ENCODE data around the gene KRT76. TPM values are rescaled to one million over a fixed set of nuclear protein-coding genes. Genes with fewer than 3 reads are reported as not detected.

Gene KRT76
- total RNA-seq, 2 experiments from 2014 or later, result not detected

DNA sequence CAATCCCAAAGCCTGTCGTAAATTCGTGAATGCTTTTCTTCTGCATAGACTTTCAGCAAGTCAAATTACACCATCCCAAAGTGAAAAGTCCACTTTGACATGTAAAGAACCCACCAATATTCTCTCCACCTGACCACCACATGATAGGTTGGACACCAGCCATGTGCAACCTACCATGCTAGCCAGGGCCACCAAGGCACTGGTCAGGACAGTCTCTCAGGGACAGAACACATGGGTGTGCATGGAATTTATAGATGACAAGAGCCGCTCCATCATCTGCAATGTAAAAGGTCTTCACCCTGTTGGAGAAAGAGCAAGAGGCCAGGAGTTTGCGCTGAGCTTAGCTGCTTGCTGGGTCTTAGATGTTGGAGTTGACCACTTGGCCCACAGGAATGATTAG is 5.4 kb upstream of the KRT76 start:
- CTCF ChIA-PET, result no interaction called here
- H3K4me3 Mint-ChIP-seq, result no peak overlapping the region
- DNase-seq, result no peak
- no peaks in the 10 kb centered on the region for H3K36me3 Mint-ChIP-seq (ENCODE audit: low read depth)
- POLR2A ChIA-PET, result no interaction called here
- TF ChIP-seq, protein P1, sequence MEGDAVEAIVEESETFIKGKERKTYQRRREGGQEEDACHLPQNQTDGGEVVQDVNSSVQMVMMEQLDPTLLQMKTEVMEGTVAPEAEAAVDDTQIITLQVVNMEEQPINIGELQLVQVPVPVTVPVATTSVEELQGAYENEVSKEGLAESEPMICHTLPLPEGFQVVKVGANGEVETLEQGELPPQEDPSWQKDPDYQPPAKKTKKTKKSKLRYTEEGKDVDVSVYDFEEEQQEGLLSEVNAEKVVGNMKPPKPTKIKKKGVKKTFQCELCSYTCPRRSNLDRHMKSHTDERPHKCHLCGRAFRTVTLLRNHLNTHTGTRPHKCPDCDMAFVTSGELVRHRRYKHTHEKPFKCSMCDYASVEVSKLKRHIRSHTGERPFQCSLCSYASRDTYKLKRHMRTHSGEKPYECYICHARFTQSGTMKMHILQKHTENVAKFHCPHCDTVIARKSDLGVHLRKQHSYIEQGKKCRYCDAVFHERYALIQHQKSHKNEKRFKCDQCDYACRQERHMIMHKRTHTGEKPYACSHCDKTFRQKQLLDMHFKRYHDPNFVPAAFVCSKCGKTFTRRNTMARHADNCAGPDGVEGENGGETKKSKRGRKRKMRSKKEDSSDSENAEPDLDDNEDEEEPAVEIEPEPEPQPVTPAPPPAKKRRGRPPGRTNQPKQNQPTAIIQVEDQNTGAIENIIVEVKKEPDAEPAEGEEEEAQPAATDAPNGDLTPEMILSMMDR (IDR thresholded peaks at IDR 0.05), result no peak
- H3K27ac Mint-ChIP-seq, result no peak overlapping the region
- no peaks in the 10 kb centered on the region for H3K4me1 Mint-ChIP-seq (ENCODE audit: low read depth)
- peaks cover 3% of the 10 kb centered on the region for H3K27me3 Mint-ChIP-seq
- H3K9me3 Mint-ChIP-seq, result no peaks in the 10 kb centered on the region
- intact Hi-C loops (cut with micrococcal nuclease), result no loop called here
- no peak for ATAC-seq

DNA sequence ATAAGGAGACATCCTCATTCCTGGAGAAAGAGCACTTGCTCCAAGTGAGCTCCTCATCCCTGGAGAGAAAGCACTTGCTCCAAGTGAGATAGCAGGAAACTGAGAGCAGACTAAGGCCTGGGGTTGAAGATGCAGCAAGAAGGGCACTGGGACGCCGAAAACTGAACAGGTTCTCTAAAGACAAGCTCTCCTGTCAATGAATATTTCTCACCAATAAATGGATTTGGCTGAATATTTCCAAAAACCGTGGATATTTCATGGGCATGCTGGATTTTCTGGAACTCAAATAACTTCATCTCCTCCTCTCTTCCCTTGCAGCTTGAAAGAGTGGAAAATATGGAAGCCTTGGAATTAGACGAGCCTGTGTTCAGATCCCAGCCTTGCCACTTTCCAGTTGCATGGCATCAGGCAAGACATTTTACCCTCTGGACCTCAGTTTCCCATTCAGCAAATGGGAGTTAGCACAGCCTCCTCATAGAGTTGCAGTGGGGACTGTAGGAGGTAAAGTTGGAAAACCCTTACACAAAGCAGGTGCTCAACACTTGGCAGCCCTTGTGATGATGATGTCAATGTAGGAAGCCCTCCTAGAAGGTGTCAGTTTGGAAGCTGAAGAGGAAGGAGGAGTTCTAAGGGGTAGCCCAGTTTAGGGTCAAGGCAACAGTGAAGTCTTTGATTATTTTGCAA is 4.4 kb upstream of the KRT76 start:
- no peak overlapping the region for H3K27ac Mint-ChIP-seq
- no peak overlapping the region for H3K4me3 Mint-ChIP-seq
- H3K4me1 Mint-ChIP-seq (ENCODE audit: low read depth), result no peaks in the 10 kb centered on the region
- no peaks in the 10 kb centered on the region for H3K36me3 Mint-ChIP-seq (ENCODE audit: low read depth)
- H3K27me3 Mint-ChIP-seq, result peaks cover 3% of the 10 kb centered on the region
- CTCF ChIA-PET, result interaction anchor here (1.0 to 1.3 kb wide), 4 partner anchors 10 to 756 kb away, joined by 3 to 5 read pairs (median 3); no protein-coding TSS in a partner anchor
- TF ChIP-seq, protein P1 (IDR thresholded peaks at IDR 0.05), result no peak
- intact Hi-C loops (cut with micrococcal nuclease), result no loop called here
- H3K9me3 Mint-ChIP-seq, result no peaks in the 10 kb centered on the region
- no peak for ATAC-seq
- POLR2A ChIA-PET, result no interaction called here
- no peak for DNase-seq

DNA sequence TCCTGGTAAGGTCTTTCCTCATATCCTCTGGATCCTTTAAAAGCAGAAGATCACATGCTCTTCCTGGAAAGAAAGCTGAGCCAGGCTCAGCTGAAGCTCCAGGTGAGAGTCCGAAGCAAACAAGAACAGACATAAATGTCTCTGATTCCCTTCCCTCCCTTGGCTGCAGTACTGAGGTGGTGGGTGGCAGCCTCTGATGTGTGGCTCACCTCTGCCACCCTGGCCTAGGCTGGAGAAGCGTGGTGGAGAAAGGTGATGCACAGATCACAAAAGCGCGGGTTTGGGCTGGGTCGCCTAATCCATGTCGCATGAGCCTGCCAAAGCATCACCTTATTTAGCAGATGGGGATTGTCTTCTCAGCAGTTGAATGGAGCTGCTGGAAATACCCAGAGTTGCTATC is 2.8 kb upstream of the KRT76 start:
- no peaks in the 10 kb centered on the region for H3K4me1 Mint-ChIP-seq (ENCODE audit: low read depth)

DNA sequence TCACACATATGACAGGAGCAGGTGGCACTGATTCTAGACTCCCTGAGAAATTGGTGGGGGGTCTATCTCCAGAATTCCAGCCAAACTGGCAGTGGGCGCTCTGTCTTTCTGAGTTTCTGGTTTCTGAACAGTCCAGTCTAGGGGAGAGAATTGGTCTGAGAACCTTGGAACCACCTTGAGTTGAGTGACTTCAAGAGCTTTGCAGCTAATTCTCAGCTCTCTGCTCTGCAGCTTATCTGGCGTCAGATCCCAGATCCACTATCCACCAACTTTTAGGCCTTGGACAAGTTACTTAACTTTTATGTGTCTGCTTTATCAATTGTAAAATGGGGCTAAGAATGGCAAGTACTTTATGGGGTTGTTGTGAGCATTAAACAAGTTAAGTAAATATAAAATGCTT is 1.7 kb upstream of the KRT76 start:
- ATAC-seq, result no peak
- Mint-ChIP-seq H3K27ac (no peak overlapping the region), H3K27me3 (no peaks in the 10 kb centered on the region), H3K4me1 (ENCODE audit: low read depth) (no peaks in the 10 kb centered on the region), H3K4me3 (no peak overlapping the region), H3K9me3 (no peaks in the 10 kb centered on the region), H3K36me3 (ENCODE audit: low read depth) (no peaks in the 10 kb centered on the region)
- DNase-seq, result no peak
- intact Hi-C loops (cut with micrococcal nuclease), result no loop called here
- ChIA-PET CTCF (interaction anchor here (1.8 kb wide), 2 partner anchors 92 to 101 kb away, joined by 5 to 8 read pairs; no protein-coding TSS in a partner anchor), POLR2A (interaction anchor here (1.1 kb wide), 1 partner anchor 10 kb away, joined by 4 read pairs; no protein-coding TSS in a partner anchor)
- TF ChIP-seq, protein P1 (IDR thresholded peaks at IDR 0.05), result no peak

More for the DNA sequence above, 2.8 kb upstream of the KRT76 start:
- no peaks in the 10 kb centered on the region for H3K9me3 Mint-ChIP-seq
- no peak overlapping the region for H3K27ac Mint-ChIP-seq
- ChIA-PET POLR2A (no interaction called here), CTCF (interaction anchor here (1.8 kb wide), 1 partner anchor 100 kb away, joined by 5 read pairs; no protein-coding TSS in a partner anchor)
- intact Hi-C loops (cut with micrococcal nuclease), result no loop called here
- no peaks in the 10 kb centered on the region for H3K27me3 Mint-ChIP-seq
- DNase-seq, result no peak
- no peak overlapping the region for H3K4me3 Mint-ChIP-seq
- H3K36me3 Mint-ChIP-seq (ENCODE audit: low read depth), result no peaks in the 10 kb centered on the region
- ATAC-seq, result no peak
- TF ChIP-seq, protein P1 (IDR thresholded peaks at IDR 0.05), result no peak

DNA sequence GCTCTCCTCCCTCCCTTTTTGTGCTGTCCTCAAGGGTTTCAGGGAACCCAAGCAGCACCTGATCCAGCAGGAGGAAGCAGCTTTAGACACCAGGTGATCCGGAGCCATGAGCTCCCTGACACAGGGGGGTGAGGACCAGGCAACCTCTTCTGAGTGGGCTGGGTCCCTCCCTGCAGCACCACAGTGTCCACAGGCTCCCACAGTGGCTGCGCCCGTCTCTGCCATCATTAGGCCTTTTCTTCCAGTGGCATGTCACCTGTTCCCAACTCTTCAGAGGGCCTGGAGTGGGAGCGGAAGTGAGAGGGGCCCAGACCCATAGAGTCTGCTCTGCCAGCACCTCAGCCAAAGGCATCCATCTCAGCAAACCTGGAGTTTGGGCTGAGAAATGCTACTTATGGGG is 421 bp upstream of the KRT76 start:
- no peak for DNase-seq
- TF ChIP-seq, protein P1 (IDR thresholded peaks at IDR 0.05), result no peak
- no peaks in the 10 kb centered on the region for H3K27me3 Mint-ChIP-seq
- no peak for ATAC-seq
- POLR2A ChIA-PET, result no interaction called here
- no peaks in the 10 kb centered on the region for H3K4me1 Mint-ChIP-seq (ENCODE audit: low read depth)
- intact Hi-C loops (cut with micrococcal nuclease), result no loop called here
- CTCF ChIA-PET, result interaction anchor here (0.7 to 1.8 kb wide), 4 partner anchors 13 to 107 kb away, joined by 3 to 8 read pairs (median 3); partner anchors contain the start of gene KRT1
- H3K36me3 Mint-ChIP-seq (ENCODE audit: low read depth), result no peaks in the 10 kb centered on the region
- H3K9me3 Mint-ChIP-seq, result no peaks in the 10 kb centered on the region
- H3K27ac Mint-ChIP-seq, result no peak overlapping the region
- no peak overlapping the region for H3K4me3 Mint-ChIP-seq
